ENCODE measurements around the gene CAMK2D.

DNA sequence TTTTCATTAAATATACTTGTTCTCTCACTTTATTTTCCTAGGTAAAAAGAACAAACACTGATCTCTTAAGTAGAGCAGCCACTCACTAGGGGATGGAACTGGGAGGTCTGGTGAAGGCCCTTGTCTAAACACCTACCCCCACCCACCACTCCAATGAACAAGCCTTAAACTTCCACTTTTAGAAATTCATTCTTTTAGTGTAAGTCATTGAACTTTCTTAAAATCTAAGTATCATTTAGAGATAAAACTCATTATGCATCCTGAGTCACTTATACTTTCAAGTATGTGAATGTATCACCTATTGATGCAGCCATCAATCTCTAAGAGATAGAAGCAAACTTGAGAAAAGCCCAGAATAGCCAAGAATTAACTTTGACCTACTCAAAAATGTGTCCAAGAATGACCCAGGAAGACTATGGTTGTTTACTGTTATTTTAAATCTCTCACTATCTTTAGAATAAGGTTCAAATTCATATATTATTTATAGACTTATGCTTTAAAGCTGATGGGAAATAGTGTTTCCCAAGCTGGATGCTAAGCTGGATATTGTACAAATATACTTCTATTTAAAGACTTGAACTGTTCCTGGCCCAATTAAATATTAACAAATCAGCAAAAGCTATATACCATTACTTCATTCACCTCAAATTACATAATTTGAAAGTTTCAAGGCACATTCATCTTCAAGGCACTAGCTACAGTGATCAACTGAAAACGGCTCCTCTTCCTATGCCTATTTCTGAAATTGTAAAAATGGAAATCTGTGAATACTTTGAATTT, 49.5 kb downstream of the CAMK2D start:
- TF ChIP-seq, protein P1, sequence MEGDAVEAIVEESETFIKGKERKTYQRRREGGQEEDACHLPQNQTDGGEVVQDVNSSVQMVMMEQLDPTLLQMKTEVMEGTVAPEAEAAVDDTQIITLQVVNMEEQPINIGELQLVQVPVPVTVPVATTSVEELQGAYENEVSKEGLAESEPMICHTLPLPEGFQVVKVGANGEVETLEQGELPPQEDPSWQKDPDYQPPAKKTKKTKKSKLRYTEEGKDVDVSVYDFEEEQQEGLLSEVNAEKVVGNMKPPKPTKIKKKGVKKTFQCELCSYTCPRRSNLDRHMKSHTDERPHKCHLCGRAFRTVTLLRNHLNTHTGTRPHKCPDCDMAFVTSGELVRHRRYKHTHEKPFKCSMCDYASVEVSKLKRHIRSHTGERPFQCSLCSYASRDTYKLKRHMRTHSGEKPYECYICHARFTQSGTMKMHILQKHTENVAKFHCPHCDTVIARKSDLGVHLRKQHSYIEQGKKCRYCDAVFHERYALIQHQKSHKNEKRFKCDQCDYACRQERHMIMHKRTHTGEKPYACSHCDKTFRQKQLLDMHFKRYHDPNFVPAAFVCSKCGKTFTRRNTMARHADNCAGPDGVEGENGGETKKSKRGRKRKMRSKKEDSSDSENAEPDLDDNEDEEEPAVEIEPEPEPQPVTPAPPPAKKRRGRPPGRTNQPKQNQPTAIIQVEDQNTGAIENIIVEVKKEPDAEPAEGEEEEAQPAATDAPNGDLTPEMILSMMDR (conservative IDR thresholded peaks at IDR 0.05), result no peak
- TF ChIP-seq ZFX (IDR thresholded peaks at IDR 0.05), result no peak

Measured in C4-2B (cell line).